HG03139 (cell line): Measurements from ENCODE around the gene PPFIBP1.
"Not testable (repeated sequence)": the region's sequence is repeated elsewhere in the genome, so short reads cannot be mapped to it uniquely, and the experiment has no call there.

Experiments used
- ATAC-seq: cut with Tn5 transposase; IDR thresholded peaks from one replicate; pipeline ENCODE4 v1.9.1; 2021; ENCODE audit not compliant: unreplicated experiment

The PPFIBP1 gene

GRCh38 chr12:27588776-27589175 is 64.8 kb downstream of the PPFIBP1 start:
- no peak for ATAC-seq

- ATAC-seq: no peak
These were observed 65.4 kb downstream of the PPFIBP1 start for GRCh38 chr12:27589419-27589818.

- not testable (repeated sequence) for ATAC-seq
These were observed 67.7 kb downstream of the PPFIBP1 start for GRCh38 chr12:27591698-27592097.

GRCh38 chr12:27592548-27592947 is 68.5 kb downstream of the PPFIBP1 start:
- ATAC-seq: no peak

GRCh38 chr12:27593266-27593665 is 69.3 kb downstream of the PPFIBP1 start:
- ATAC-seq: no peak

GRCh38 chr12:27595231-27595642 is 71.2 kb downstream of the PPFIBP1 start:
- ATAC-seq: no peak

- ATAC-seq: not testable (repeated sequence)
These were observed 74.9 kb downstream of the PPFIBP1 start for GRCh38 chr12:27598866-27599265.

- ATAC-seq: not testable (repeated sequence)
These were observed 77.2 kb downstream of the PPFIBP1 start for GRCh38 chr12:27601056-27601828.

- ATAC-seq: no peak
These were observed 78.5 kb downstream of the PPFIBP1 start for GRCh38 chr12:27602516-27602915.

GRCh38 chr12:27604431-27604830 is 80.4 kb downstream of the PPFIBP1 start:
- no peak for ATAC-seq

- ATAC-seq: no peak
These were observed 83.0 kb downstream of the PPFIBP1 start for GRCh38 chr12:27606986-27607385.

GRCh38 chr12:27607591-27607990 is 83.6 kb downstream of the PPFIBP1 start:
- no peak for ATAC-seq

- ATAC-seq: no peak
These were observed 84.9 kb downstream of the PPFIBP1 start for GRCh38 chr12:27608890-27609289.

GRCh38 chr12:27610374-27610773 is 86.4 kb downstream of the PPFIBP1 start:
- ATAC-seq: no peak

- ATAC-seq: no peak
These were observed 90.4 kb downstream of the PPFIBP1 start for GRCh38 chr12:27614386-27614785.

GRCh38 chr12:27614866-27615265 is 90.9 kb downstream of the PPFIBP1 start:
- ATAC-seq: no peak

- no peak for ATAC-seq
These were observed 91.4 kb downstream of the PPFIBP1 start for GRCh38 chr12:27615331-27615891.

GRCh38 chr12:27616356-27617142 is 92.5 kb downstream of the PPFIBP1 start:
- ATAC-seq: no peak

- ATAC-seq: no peak
These were observed 94.8 kb downstream of the PPFIBP1 start for GRCh38 chr12:27618836-27619235.

- ATAC-seq: no peak
These were observed 95.3 kb downstream of the PPFIBP1 start for GRCh38 chr12:27619308-27619707.

GRCh38 chr12:27620121-27620520 is 96.1 kb downstream of the PPFIBP1 start:
- no peak for ATAC-seq
